HG02943 (cell line): Measurements from ENCODE around the gene TRIM62.
"Not testable (repeated sequence)": the region's sequence is repeated elsewhere in the genome, so short reads cannot be mapped to it uniquely, and the experiment has no call there.

Source experiments
- ATAC-seq: cut with Tn5 transposase; IDR thresholded peaks from one replicate; pipeline ENCODE4 v1.9.1; 2021; ENCODE audit warnings: mild to moderate bottlenecking, low read depth, moderate library complexity; ENCODE audit not compliant: unreplicated experiment

TRIM62 gene

GRCh38 chr1:33140153-33141149 is 41.4 kb downstream of the TRIM62 start:
- ATAC-seq = no peak

- ATAC-seq = no peak
Observed at GRCh38 chr1:33137800-33138199, 44.0 kb downstream of the TRIM62 start.

- not testable (repeated sequence) for ATAC-seq
Observed at GRCh38 chr1:33136041-33136440, 45.8 kb downstream of the TRIM62 start.

- no peak for ATAC-seq
Observed at GRCh38 chr1:33133478-33134105, 48.3 kb downstream of the TRIM62 start.

- ATAC-seq = no peak
Observed at GRCh38 chr1:33132549-33132948, 49.3 kb downstream of the TRIM62 start.

GRCh38 chr1:33131191-33131590 is 50.7 kb downstream of the TRIM62 start:
- no peak for ATAC-seq

GRCh38 chr1:33130297-33130696 is 51.5 kb downstream of the TRIM62 start:
- no peak for ATAC-seq

GRCh38 chr1:33128781-33129180 is 53.1 kb downstream of the TRIM62 start:
- ATAC-seq = no peak

GRCh38 chr1:33127001-33127823 is 54.6 kb downstream of the TRIM62 start:
- peak; percentile 97 for ATAC-seq

GRCh38 chr1:33126411-33127000 is 55.3 kb downstream of the TRIM62 start:
- no peak for ATAC-seq

- ATAC-seq = not testable (repeated sequence)
Observed at GRCh38 chr1:33124647-33125046, 57.2 kb downstream of the TRIM62 start.

- no peak for ATAC-seq
Observed at GRCh38 chr1:33123266-33123665, 58.6 kb downstream of the TRIM62 start.

GRCh38 chr1:33122483-33123178 is 59.2 kb downstream of the TRIM62 start:
- ATAC-seq = no peak

- no peak for ATAC-seq
Observed at GRCh38 chr1:33121728-33122127, 60.1 kb downstream of the TRIM62 start.

- no peak for ATAC-seq
Observed at GRCh38 chr1:33120436-33121231, 61.2 kb downstream of the TRIM62 start.

- no peak for ATAC-seq
Observed at GRCh38 chr1:33119532-33120217, 62.2 kb downstream of the TRIM62 start.

- ATAC-seq = no peak
Observed at GRCh38 chr1:33119050-33119449, 62.8 kb downstream of the TRIM62 start.

- no peak for ATAC-seq
Observed at GRCh38 chr1:33118274-33118673, 63.6 kb downstream of the TRIM62 start.
